Thyroid gland (tissue), 4 donors: ENCODE data around the gene CHD1L. TPM values are rescaled to one million over a fixed set of nuclear protein-coding genes. Genes with fewer than 3 reads are reported as not detected.
"Not testable (repeated sequence)": the region's sequence is repeated elsewhere in the genome, so short reads cannot be mapped to it uniquely, and the experiment has no call there.

Experiments
- DNase-seq, 2 donors: peaks; one replicate each; pipeline ENCODE4 v3.0.0-alpha.2; 2019
- H3K27ac ChIP-seq, 3 donors: fragments of 200-600 bp; sonication (generic); 1 replicate in 2 of 3; 2 replicates in 1 of 3; pipeline ENCODE4 v1.5.1; 2016 to 2019; ENCODE audit warnings: mild to moderate bottlenecking in 1 of 3, moderate library complexity in 1 of 3
- H3K27me3 ChIP-seq: fragments of 200-600 bp; sonication (generic); one replicate; pipeline ENCODE4 v1.5.1; 2019
- H3K36me3 ChIP-seq, 2 donors: fragments of 200-600 bp; sonication (generic); one replicate each; pipeline ENCODE4 v1.5.1; 2016 to 2019
- H3K4me1 ChIP-seq, 2 donors: fragments of 200-600 bp; sonication (generic); one replicate each; pipeline ENCODE4 v1.5.1; 2017 to 2019
- H3K4me3 ChIP-seq, 3 donors: fragments of 200-600 bp; sonication (generic); replicated peaks in 1 of 3; 1 replicate in 2 of 3; 2 replicates in 1 of 3; pipeline ENCODE4 v1.5.1; 2016; ENCODE audit warnings: mild to moderate bottlenecking in 1 of 3
- H3K9me3 ChIP-seq: fragments of 200-600 bp; sonication (generic); one replicate; pipeline ENCODE4 v1.5.1; 2017
- CTCF ChIP-seq, 6 experiments: fragments of 200-600 bp in 3 of 6; fragments of 450-650 bp in 3 of 6; sonication (generic) in 3 of 6; IDR thresholded peaks; one replicate each; pipeline ENCODE4 v1.5.1; 2016 to 2019; ENCODE audit warnings: antibody characterized with exemption in 6 of 6, mild to moderate bottlenecking in 2 of 6, inconsistent platforms in 1 of 6, moderate library complexity in 1 of 6
- POLR2A ChIP-seq, 2 donors: fragments of 450-650 bp; IDR thresholded peaks; one replicate each; pipeline ENCODE4 v1.6.1; 2017; ENCODE audit warnings: antibody characterized with exemption in 2 of 2, mild to moderate bottlenecking in 2 of 2, moderate library complexity in 1 of 2
- WGBS, 2 donors: methylation state at CpG; one replicate each; pipeline ENCODE4 v1.1.5; 2017; 5-methylcytosine and 5-hydroxymethylcytosine counted together
- intact Hi-C: fragments of 100-400 bp; cut with DNase I; formaldehyde crosslinking; loops from one replicate; pipeline ENCODE4 v1.15.1; 2023
- total RNA-seq, 4 donors: library from RNA; depleted of rRNA; stranded (reverse); fragments of >200 nt; gene quantifications; one replicate each; pipeline ENCODE4 v1.2.3, GENCODE V29; 2016

Gene CHD1L
- total RNA-seq, 4 donors from 2014 or later, result 16.5 to 22.2 (median 17.3) TPM

- Histone ChIP-seq H3K4me3 (no peak overlapping the region), H3K9me3 (no peaks in the 10 kb centered on the region), H3K36me3 (no peaks in the 10 kb centered on the region), H3K27ac (no peak overlapping the region), H3K27me3 (no peaks in the 10 kb centered on the region), H3K4me1 (no peaks in the 10 kb centered on the region)
- intact Hi-C loops, result no loop called here
- no peak for TF ChIP-seq CTCF (IDR thresholded peaks at IDR 0.05)
- no peak for TF ChIP-seq POLR2A (IDR thresholded peaks at IDR 0.05)
- no peak for DNase-seq
- 88 to 89% methylated on average over 3 of the region's 3 CpGs for WGBS, 2 donors
These were observed 74.5 kb downstream of the CHD1L start for GRCh38 chr1:147316968-147317367.

- H3K9me3 ChIP-seq, H3K27ac ChIP-seq, H3K4me3 ChIP-seq, intact Hi-C loops, DNase-seq, H3K4me1 ChIP-seq, H3K36me3 ChIP-seq, H3K27me3 ChIP-seq: not testable (repeated sequence)
- WGBS, 2 donors, result 62 to 80% methylated on average over 23 to 25 of the region's 26 CpGs
These were observed 84.6 kb downstream of the CHD1L start for GRCh38 chr1:147326933-147327687.

- WGBS, 2 donors, result 26 to 27% methylated on average over 5 of the region's 5 CpGs
- Histone ChIP-seq H3K36me3 (no peaks in the 10 kb centered on the region), H3K27ac (no peak overlapping the region), H3K9me3 (no peaks in the 10 kb centered on the region), H3K4me3 (no peak overlapping the region), H3K4me1 (no peaks in the 10 kb centered on the region), H3K27me3 (no peaks in the 10 kb centered on the region)
- DNase-seq, result peak; percentile 54 to 60
- TF ChIP-seq CTCF (IDR thresholded peaks at IDR 0.05), result no peak
- no peak for TF ChIP-seq POLR2A (IDR thresholded peaks at IDR 0.05)
- intact Hi-C loops, result no loop called here
These were observed 91.8 kb downstream of the CHD1L start for GRCh38 chr1:147334292-147334691.

GRCh38 chr1:147336291-147336690, 93.8 kb downstream of the CHD1L start:
- no peak for TF ChIP-seq POLR2A (IDR thresholded peaks at IDR 0.05)
- no peak for TF ChIP-seq CTCF (IDR thresholded peaks at IDR 0.05)
- no peak for DNase-seq
- no peak overlapping the region for H3K27ac ChIP-seq
- intact Hi-C loops, result no loop called here
- H3K27me3 ChIP-seq, result no peaks in the 10 kb centered on the region
- no peak overlapping the region for H3K4me3 ChIP-seq
- H3K36me3 ChIP-seq, result no peaks in the 10 kb centered on the region
- no peaks in the 10 kb centered on the region for H3K9me3 ChIP-seq
- 47 to 72% methylated on average over 2 of the region's 2 CpGs for WGBS, 2 donors
- H3K4me1 ChIP-seq, result no peaks in the 10 kb centered on the region

- Histone ChIP-seq H3K36me3 (no peaks in the 10 kb centered on the region), H3K27me3 (no peaks in the 10 kb centered on the region), H3K9me3 (no peaks in the 10 kb centered on the region), H3K4me1 (no peaks in the 10 kb centered on the region), H3K4me3 (no peak overlapping the region), H3K27ac (no peak overlapping the region)
- WGBS, 2 donors, result 23 to 24% methylated on average over 4 of the region's 4 CpGs
- no peak for DNase-seq
- intact Hi-C loops, result no loop called here
- no peak for TF ChIP-seq POLR2A (IDR thresholded peaks at IDR 0.05)
- no peak for TF ChIP-seq CTCF (IDR thresholded peaks at IDR 0.05)
These were observed 94.7 kb downstream of the CHD1L start for GRCh38 chr1:147337040-147337630.
